Ovary (tissue), 9 donors: ENCODE results near the gene PGAP6. TPM values are rescaled to one million over a fixed set of nuclear protein-coding genes. Genes with fewer than 3 reads are reported as not detected.

Experiments
- DNase-seq, 5 donors: peaks; one replicate each; pipeline ENCODE4 v3.0.0-alpha.2; 2019 to 2020
- H3K27ac ChIP-seq, 2 donors: fragments of 200-600 bp; one replicate each; pipeline versions ENCODE4 v1.5.1 to v1.8.0; 2019 to 2022
- H3K27me3 ChIP-seq: fragments of 200-600 bp; one replicate; pipeline ENCODE4 v1.8.0; 2022
- H3K36me3 ChIP-seq: fragments of 200-600 bp; sonication (generic); one replicate; pipeline ENCODE4 v1.5.1; 2019
- H3K4me1 ChIP-seq: one replicate; pipeline ENCODE4 v1.8.1; 2013; ENCODE audit warnings: mild to moderate bottlenecking, moderate library complexity; ENCODE audit not compliant: insufficient read depth
- H3K4me3 ChIP-seq: fragments of 200-600 bp; sonication (generic); one replicate; pipeline ENCODE4 v1.5.1; 2017
- H3K9me3 ChIP-seq, 2 donors: fragments of 200-600 bp in 1 of 2; sonication (generic) in 1 of 2; one replicate each; pipeline versions ENCODE4 v1.5.1 to v1.8.1; 2013 to 2019; ENCODE audit warnings: mild to moderate bottlenecking in 1 of 2, moderate library complexity in 1 of 2
- EP300 ChIP-seq: sonication (generic); formaldehyde crosslinking; IDR thresholded peaks from one replicate; pipeline ENCODE4 v1.6.1; 2017; ENCODE audit warnings: antibody characterized with exemption
- POLR2A ChIP-seq: fragments of 450-650 bp; IDR thresholded peaks from one replicate; pipeline ENCODE4 v1.6.1; 2017; ENCODE audit warnings: antibody characterized with exemption, mild to moderate bottlenecking, moderate library complexity
- WGBS, 3 donors: extraction: QIAGEN DNeasy Blood & Tissue Kit in 1 of 3; methylation state at CpG; one replicate each; pipeline versions ENCODE4 v1.1.5 to v1.1.7; 2013 to 2017; 5-methylcytosine and 5-hydroxymethylcytosine counted together
- intact Hi-C, 4 donors: fragments of 100-400 bp; cut with DNase I; formaldehyde crosslinking; loops; one replicate each; pipeline versions ENCODE4 v1.11.0 to v1.15.1; 2022 to 2023
- polyA plus RNA-seq, 2 donors: library from polyadenylated mRNA; stranded (reverse); fragments of 200-250 nt in 1 of 2; fragments of 350-450 nt in 1 of 2; fragmentation: Illumina TruSeq in 1 of 2; extraction: RNeasy Lipid Tissue Mini Kit (QIAGEN cat#74804) in 1 of 2; gene quantifications; one replicate each; pipeline ENCODE4 v1.2.3, GENCODE V29; 2013 to 2014
- total RNA-seq, 7 donors: library from RNA; depleted of rRNA in 2 of 7; stranded (reverse); fragments of >200 nt in 2 of 7; fragmentation: NEBNext Ultra II Directional in 3 of 7; extraction: Animal tissue kit (Norgen Biotek cat#: 25700) in 3 of 7; gene quantifications; one replicate each; pipeline versions ENCODE4 v1.1.0 to v1.2.4, GENCODE V29; 2016 to 2023
- TF ChIP-seq, protein P1 (sequence below), 3 donors: fragments of 450-650 bp in 2 of 3; fragments of 200-600 bp in 1 of 3; IDR thresholded peaks; one replicate each; pipeline versions ENCODE4 v1.5.1 to v1.8.0; 2016 to 2022; ENCODE audit warnings: antibody characterized with exemption in 3 of 3, mild to moderate bottlenecking in 1 of 3
- donor health status: DM: no; HTN: no; CAD: no; lungs with moderate emphysema.
- donor health status: DM: no; HTN: no; CAD: no.
- donor health status: Bipolar disorder and iron deficiency.
- donor health status: DM: yes; HTN: yes; CAD: no.
- donor health status: DM: no; HTN: no; CAD: no.
- donor health status: DM: yes; HTN: yes; CAD: no.

The PGAP6 gene
- total and polyA plus RNA-seq, 9 donors = 13.0 to 39.8 (median 19.4) TPM

DNA sequence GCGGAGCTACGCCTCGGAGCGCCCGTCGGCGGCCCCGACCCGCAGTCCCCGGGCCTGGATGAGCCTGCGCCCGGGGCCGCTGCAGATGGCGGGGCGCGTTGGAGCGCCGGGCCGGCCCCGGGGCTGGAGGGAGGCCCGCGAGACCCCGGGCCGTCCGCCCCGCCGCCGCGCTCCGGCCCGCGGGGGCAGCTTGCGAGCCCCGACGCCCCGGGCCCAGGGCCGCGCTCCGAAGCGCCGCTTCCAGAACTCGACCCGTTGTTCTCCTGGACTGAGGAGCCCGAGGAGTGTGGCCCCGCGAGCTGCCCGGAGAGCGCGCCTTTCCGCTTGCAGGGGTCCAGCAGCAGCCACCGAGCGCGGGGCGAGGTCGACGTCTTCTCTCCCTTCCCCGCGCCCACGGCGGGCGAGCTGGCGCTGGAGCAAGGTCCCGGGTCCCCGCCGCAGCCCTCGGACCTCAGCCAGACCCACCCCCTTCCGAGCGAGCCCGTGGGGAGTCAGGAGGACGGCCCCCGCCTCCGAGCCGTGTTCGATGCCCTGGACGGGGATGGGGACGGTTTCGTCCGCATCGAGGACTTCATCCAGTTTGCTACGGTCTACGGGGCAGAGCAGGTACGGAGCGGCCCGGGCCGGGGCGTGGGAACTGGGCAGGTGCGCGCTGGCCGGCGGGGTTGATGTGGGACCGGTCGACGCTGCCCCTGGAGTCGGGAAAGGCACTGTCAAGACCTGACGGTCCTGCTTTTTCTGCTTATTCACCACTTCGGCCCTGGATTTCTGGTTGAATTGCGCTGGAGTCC, 44.5 kb upstream of the PGAP6 start:
- peak in 4 of 5 donors; percentile 22 to 59 (median 46) for DNase-seq
- 0 to 1% (median 0%) methylated on average over 24 to 97 of the region's 97 CpGs for WGBS, 3 donors
- intact Hi-C loops = loop anchor here in 1 of 4 donors (1.0 kb wide), 1 partner anchor 101 kb away; the partner anchor contains the start of gene CAPN15
- H3K9me3 ChIP-seq = no peaks in the 10 kb centered on the region
- H3K4me1 ChIP-seq = peaks cover 9% of the 10 kb centered on the region
- no peaks in the 10 kb centered on the region for H3K36me3 ChIP-seq
- TF ChIP-seq POLR2A (no peak), EP300 (no peak)
- TF ChIP-seq, protein P1, sequence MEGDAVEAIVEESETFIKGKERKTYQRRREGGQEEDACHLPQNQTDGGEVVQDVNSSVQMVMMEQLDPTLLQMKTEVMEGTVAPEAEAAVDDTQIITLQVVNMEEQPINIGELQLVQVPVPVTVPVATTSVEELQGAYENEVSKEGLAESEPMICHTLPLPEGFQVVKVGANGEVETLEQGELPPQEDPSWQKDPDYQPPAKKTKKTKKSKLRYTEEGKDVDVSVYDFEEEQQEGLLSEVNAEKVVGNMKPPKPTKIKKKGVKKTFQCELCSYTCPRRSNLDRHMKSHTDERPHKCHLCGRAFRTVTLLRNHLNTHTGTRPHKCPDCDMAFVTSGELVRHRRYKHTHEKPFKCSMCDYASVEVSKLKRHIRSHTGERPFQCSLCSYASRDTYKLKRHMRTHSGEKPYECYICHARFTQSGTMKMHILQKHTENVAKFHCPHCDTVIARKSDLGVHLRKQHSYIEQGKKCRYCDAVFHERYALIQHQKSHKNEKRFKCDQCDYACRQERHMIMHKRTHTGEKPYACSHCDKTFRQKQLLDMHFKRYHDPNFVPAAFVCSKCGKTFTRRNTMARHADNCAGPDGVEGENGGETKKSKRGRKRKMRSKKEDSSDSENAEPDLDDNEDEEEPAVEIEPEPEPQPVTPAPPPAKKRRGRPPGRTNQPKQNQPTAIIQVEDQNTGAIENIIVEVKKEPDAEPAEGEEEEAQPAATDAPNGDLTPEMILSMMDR (IDR thresholded peaks at IDR 0.05) = no peak
- peak overlapping the region in 1 of 2 donors; percentile 34 for H3K27ac ChIP-seq
- H3K4me3 ChIP-seq = peak overlapping the region; percentile 58
- H3K27me3 ChIP-seq = no peaks in the 10 kb centered on the region

DNA sequence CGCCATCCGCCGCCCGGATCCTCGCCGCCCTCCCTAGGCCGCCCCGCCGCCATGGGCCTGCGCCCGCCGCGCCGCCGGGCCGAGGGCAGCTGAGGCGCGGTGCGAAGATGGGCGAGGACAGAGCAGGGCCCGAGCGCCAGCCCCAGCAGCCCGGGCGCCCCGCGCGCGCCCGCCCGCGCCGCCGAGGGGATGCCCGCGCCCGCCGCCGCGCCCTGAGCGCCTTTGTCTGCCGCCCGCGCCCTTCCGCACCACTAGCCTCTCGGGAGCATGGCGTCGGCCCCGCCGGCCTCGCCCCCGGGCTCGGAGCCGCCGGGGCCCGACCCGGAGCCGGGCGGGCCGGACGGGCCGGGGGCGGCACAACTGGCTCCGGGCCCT, 43.9 kb upstream of the PGAP6 start:
- Histone ChIP-seq H3K4me3 (peak overlapping the region; percentile 58), H3K4me1 (peaks cover 9% of the 10 kb centered on the region), H3K36me3 (no peaks in the 10 kb centered on the region), H3K27me3 (no peaks in the 10 kb centered on the region), H3K9me3 (no peaks in the 10 kb centered on the region), H3K27ac (peak overlapping the region; percentile 65 to 88)
- intact Hi-C loops = loop anchor here in 1 of 4 donors (1.0 kb wide), 1 partner anchor 102 kb away; the partner anchor contains the start of gene CAPN15
- 0% methylated on average over 35 to 62 of the region's 63 CpGs for WGBS, 3 donors
- TF ChIP-seq EP300 (no peak), POLR2A (no peak)
- TF ChIP-seq, protein P1 (IDR thresholded peaks at IDR 0.05) = no peak
- no peak for DNase-seq

DNA sequence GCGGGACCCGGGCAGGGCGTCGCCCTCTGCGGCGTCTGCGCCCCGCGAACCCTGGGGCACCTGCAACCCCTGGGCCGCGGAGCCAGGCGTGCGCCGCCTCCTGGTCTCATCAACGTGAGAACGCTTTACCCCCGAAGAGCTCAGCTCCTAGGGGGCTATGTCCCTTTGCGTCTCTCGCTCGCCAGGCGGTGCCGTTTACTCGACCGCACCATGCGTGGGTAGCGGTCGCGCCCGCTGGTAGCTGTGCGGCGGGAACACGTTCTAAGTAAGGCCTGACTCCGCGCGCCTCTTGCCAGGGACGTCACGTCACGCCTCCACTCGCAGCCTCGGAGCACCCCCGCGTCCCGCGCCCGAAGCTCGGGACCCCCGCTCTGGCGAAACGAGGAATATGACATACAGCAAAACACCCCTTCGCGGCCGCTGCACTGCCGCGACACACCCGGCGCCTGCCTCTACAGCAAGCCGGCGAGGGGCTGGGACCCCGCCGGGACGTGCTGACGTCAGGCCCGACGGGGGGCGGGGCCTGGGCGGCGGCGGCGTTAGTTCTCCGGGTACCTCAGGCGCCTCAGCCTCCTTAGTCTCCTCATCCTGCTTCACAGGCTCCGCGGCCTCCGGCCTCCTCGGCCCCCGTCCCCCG, 43.4 kb upstream of the PGAP6 start, which contains the start of gene RAB11FIP3:
TSS of gene RAB11FIP3 (plus strand) at position 568 of the 637 bp plus-strand sequence. CDS start 358 bp downstream, outside the sequence.
- H3K4me3 ChIP-seq = peak within 1 kb of the TSS; percentile 58
- DNase-seq = peak; percentile 79 to 88 (median 84)
- H3K9me3 ChIP-seq = no peaks in the 10 kb centered on the region
- no peaks in the 10 kb centered on the region for H3K27me3 ChIP-seq
- no peaks in the 10 kb centered on the region for H3K36me3 ChIP-seq
- WGBS, 3 donors = 0 to 1% (median 0%) methylated on average over 47 to 77 of the region's 77 CpGs
- intact Hi-C loops = no loop called here
- peak within 1 kb of the TSS; percentile 65 to 88 for H3K27ac ChIP-seq
- TF ChIP-seq POLR2A (peak; percentile 84), EP300 (no peak)
- TF ChIP-seq, protein P1 (IDR thresholded peaks at IDR 0.05) = peak in 2 of 3 donors; percentile 23 to 52
- peaks cover 9% of the 10 kb centered on the region for H3K4me1 ChIP-seq

DNA sequence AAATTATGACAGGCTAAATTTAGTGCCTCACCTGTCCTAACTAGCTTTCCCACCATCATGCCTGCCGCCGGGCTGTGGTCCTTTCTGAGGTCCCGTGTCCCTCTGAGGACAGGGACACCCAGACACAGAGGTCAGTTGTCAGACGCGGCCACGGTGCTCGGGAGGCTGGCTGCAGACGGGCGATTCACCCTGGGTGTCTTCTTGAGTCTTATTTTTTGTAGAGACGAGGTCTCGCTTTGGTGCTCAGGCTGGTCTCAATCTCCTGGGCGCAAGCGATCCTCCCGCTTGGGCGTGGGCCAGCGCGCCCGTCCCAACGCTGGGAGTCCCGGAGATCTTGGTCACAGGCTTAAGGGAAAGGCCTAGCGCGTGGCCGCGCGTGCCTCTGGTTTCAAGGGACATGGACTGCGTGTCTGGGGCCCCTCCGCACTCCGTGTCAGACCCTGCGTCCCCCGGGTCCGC, 42.9 kb upstream of the PGAP6 start:
- Histone ChIP-seq H3K4me3 (peak overlapping the region; percentile 58), H3K36me3 (no peaks in the 10 kb centered on the region), H3K27ac (peak overlapping the region; percentile 65 to 88), H3K9me3 (no peaks in the 10 kb centered on the region), H3K27me3 (no peaks in the 10 kb centered on the region), H3K4me1 (peaks cover 9% of the 10 kb centered on the region)
- peak; percentile 52 to 72 (median 60) for DNase-seq
- intact Hi-C loops = no loop called here
- 7 to 14% (median 7%) methylated on average over 20 to 31 of the region's 31 CpGs for WGBS, 3 donors
- no peak for TF ChIP-seq POLR2A
- TF ChIP-seq, protein P1 (IDR thresholded peaks at IDR 0.05) = no peak
- TF ChIP-seq EP300 = no peak
